Esophagus squamous epithelium (tissue), 4 donors: ENCODE results near the gene NUP50.

Source experiments
- POLR2A ChIP-seq, 4 donors: fragments of 450-650 bp; IDR thresholded peaks; one replicate each; pipeline ENCODE4 v1.6.1; 2017; ENCODE audit warnings: antibody characterized with exemption in 4 of 4, mild to moderate bottlenecking in 4 of 4, moderate library complexity in 3 of 4
- TF ChIP-seq, protein P1 (sequence below), 6 experiments: fragments of 450-650 bp in 4 of 6; fragments of 200-600 bp in 2 of 6; sonication (generic) in 2 of 6; IDR thresholded peaks; one replicate each; pipeline ENCODE4 v1.5.1; 2016 to 2019; ENCODE audit warnings: antibody characterized with exemption in 6 of 6, mild to moderate bottlenecking in 4 of 6, moderate library complexity in 4 of 6

DNA sequence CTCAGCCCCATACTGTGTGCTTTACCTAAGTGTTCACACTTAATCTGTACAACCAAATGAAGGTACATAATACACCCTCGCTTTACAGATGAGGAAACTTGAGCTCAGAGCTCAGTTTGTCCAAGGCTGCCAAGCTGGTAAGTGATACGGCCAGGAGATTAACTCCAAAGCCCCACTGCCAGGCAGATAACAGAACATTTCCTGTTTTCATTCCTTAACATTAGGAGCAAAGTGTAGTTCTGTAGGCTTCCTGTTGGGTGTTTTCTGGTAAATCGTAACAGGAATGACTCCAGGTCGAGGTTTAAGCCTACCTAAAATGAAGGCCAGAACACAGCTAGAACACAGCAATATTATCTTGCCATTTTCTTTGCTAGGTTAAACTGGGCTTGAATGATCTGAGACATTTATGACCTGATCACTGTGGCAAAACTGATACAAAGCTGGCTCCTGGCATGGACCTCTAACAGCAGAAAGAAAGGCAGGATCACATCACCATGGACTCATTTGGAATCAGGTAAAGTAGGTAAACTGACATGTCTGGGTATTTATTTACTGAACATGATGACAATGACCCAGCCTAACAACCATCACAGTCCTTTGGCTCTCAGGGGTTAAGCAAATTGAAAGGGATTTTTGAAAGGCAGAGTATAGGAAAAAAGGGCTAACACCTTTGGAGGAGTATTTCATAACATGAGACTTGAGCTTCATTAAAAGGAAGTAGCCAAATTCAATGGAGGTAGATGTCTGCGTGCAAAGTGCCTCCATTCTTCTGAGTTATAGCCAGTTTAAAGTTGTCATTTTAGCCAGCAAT lies 3.9 kb upstream of the NUP50 start:
- TF ChIP-seq, protein P1, sequence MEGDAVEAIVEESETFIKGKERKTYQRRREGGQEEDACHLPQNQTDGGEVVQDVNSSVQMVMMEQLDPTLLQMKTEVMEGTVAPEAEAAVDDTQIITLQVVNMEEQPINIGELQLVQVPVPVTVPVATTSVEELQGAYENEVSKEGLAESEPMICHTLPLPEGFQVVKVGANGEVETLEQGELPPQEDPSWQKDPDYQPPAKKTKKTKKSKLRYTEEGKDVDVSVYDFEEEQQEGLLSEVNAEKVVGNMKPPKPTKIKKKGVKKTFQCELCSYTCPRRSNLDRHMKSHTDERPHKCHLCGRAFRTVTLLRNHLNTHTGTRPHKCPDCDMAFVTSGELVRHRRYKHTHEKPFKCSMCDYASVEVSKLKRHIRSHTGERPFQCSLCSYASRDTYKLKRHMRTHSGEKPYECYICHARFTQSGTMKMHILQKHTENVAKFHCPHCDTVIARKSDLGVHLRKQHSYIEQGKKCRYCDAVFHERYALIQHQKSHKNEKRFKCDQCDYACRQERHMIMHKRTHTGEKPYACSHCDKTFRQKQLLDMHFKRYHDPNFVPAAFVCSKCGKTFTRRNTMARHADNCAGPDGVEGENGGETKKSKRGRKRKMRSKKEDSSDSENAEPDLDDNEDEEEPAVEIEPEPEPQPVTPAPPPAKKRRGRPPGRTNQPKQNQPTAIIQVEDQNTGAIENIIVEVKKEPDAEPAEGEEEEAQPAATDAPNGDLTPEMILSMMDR (IDR thresholded peaks at IDR 0.05): peak in 4 of 6 experiments; percentile 16 to 46 (median 22)
- TF ChIP-seq POLR2A (IDR thresholded peaks at IDR 0.05): no peak
